Measurements from ENCODE around the gene PLPP2.

GRCh38 chr19:273393-273792 is 17.8 kb downstream of the PLPP2 start:
- TF ChIP-seq, protein P1, sequence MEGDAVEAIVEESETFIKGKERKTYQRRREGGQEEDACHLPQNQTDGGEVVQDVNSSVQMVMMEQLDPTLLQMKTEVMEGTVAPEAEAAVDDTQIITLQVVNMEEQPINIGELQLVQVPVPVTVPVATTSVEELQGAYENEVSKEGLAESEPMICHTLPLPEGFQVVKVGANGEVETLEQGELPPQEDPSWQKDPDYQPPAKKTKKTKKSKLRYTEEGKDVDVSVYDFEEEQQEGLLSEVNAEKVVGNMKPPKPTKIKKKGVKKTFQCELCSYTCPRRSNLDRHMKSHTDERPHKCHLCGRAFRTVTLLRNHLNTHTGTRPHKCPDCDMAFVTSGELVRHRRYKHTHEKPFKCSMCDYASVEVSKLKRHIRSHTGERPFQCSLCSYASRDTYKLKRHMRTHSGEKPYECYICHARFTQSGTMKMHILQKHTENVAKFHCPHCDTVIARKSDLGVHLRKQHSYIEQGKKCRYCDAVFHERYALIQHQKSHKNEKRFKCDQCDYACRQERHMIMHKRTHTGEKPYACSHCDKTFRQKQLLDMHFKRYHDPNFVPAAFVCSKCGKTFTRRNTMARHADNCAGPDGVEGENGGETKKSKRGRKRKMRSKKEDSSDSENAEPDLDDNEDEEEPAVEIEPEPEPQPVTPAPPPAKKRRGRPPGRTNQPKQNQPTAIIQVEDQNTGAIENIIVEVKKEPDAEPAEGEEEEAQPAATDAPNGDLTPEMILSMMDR (IDR thresholded peaks at IDR 0.05), result no peak
- TF ChIP-seq POLR2AphosphoS5 (IDR thresholded peaks at IDR 0.05) (no peak), POLR2A (IDR thresholded peaks at IDR 0.05) (no peak), EP300 (IDR thresholded peaks at IDR 0.05) (no peak)

All from upper lobe of left lung (tissue), 4 donors.